Chondrocyte (in vitro differentiated cells): ENCODE data around the gene LMX1B. TPM values are rescaled to one million over a fixed set of nuclear protein-coding genes. Genes with fewer than 3 reads are reported as not detected.

Experiments
- DNase-seq: peaks from one replicate; pipeline ENCODE4 v3.0.0; 2021; ENCODE audit warnings: mixed read lengths, low spot score
- H3K27ac Mint-ChIP-seq: one replicate; pipeline ENCODE4 v1.8.0; 2021; ENCODE audit warnings: mild to moderate bottlenecking, moderate library complexity, mixed read lengths; ENCODE audit not compliant: unreplicated experiment
- H3K27me3 Mint-ChIP-seq: 2 replicates; pipeline ENCODE4 v1.8.0; 2021; ENCODE audit warnings: low read depth, mixed read lengths
- H3K36me3 Mint-ChIP-seq: 2 replicates; pipeline ENCODE4 v1.8.0; 2021; ENCODE audit warnings: low read depth, mixed read lengths
- H3K4me1 Mint-ChIP-seq: 2 replicates; pipeline ENCODE4 v1.8.0; 2021; ENCODE audit warnings: low read depth, mild to moderate bottlenecking, mixed read lengths
- H3K4me3 Mint-ChIP-seq: one replicate; pipeline ENCODE4 v1.8.0; 2021; ENCODE audit warnings: mild to moderate bottlenecking, moderate library complexity, mixed read lengths; ENCODE audit not compliant: unreplicated experiment
- H3K9me3 Mint-ChIP-seq: 2 replicates; pipeline ENCODE4 v1.8.0; 2021; ENCODE audit warnings: low read depth, mixed read lengths
- CTCF ChIP-seq: fragments of 200-600 bp; sonication (generic); IDR thresholded peaks from 2 replicates; pipeline ENCODE4 v1.5.0; 2021; ENCODE audit warnings: antibody characterized with exemption, mild to moderate bottlenecking, moderate library complexity
- total RNA-seq: library from RNA; stranded (reverse); gene quantifications from 3 replicates; pipeline ENCODE4 v1.2.1, GENCODE V29; 2021

LMX1B gene
- total RNA-seq, 1 donor from 2014 or later = not detected

GRCh38 chr9:126676102-126676684 is 62.5 kb downstream of the LMX1B start:
- no peak for DNase-seq
- Mint-ChIP-seq H3K36me3 (no peaks in the 10 kb centered on the region), H3K27me3 (peaks cover 45% of the 10 kb centered on the region), H3K9me3 (no peaks in the 10 kb centered on the region), H3K4me1 (no peaks in the 10 kb centered on the region), H3K4me3 (no peak overlapping the region), H3K27ac (no peak overlapping the region)
- no peak for TF ChIP-seq CTCF

GRCh38 chr9:126676685-126677143 is 63.0 kb downstream of the LMX1B start:
- Mint-ChIP-seq H3K27me3 (peaks cover 48% of the 10 kb centered on the region), H3K27ac (no peak overlapping the region), H3K36me3 (no peaks in the 10 kb centered on the region), H3K4me1 (no peaks in the 10 kb centered on the region), H3K4me3 (no peak overlapping the region), H3K9me3 (no peaks in the 10 kb centered on the region)
- DNase-seq = no peak
- no peak for TF ChIP-seq CTCF

GRCh38 chr9:126677188-126678084 is 63.7 kb downstream of the LMX1B start:
- Mint-ChIP-seq H3K9me3 (no peaks in the 10 kb centered on the region), H3K36me3 (peaks cover 1% of the 10 kb centered on the region), H3K4me3 (no peak overlapping the region), H3K4me1 (no peaks in the 10 kb centered on the region), H3K27ac (no peak overlapping the region), H3K27me3 (peaks cover 51% of the 10 kb centered on the region)
- no peak for DNase-seq
- TF ChIP-seq CTCF = no peak

- no peak overlapping the region for H3K27ac Mint-ChIP-seq
- no peak for DNase-seq
- no peak for TF ChIP-seq CTCF
- peaks cover 56% of the 10 kb centered on the region for H3K27me3 Mint-ChIP-seq
- H3K4me3 Mint-ChIP-seq = no peak overlapping the region
- H3K9me3 Mint-ChIP-seq = no peaks in the 10 kb centered on the region
- peaks cover 4% of the 10 kb centered on the region for H3K4me1 Mint-ChIP-seq
- peaks cover 1% of the 10 kb centered on the region for H3K36me3 Mint-ChIP-seq
Measured at GRCh38 chr9:126678989-126679388, 65.3 kb downstream of the LMX1B start.

- H3K27me3 Mint-ChIP-seq = peaks cover 62% of the 10 kb centered on the region
- H3K9me3 Mint-ChIP-seq = no peaks in the 10 kb centered on the region
- DNase-seq = no peak
- peaks cover 1% of the 10 kb centered on the region for H3K36me3 Mint-ChIP-seq
- no peak overlapping the region for H3K4me3 Mint-ChIP-seq
- no peak for TF ChIP-seq CTCF
- peaks cover 4% of the 10 kb centered on the region for H3K4me1 Mint-ChIP-seq
- H3K27ac Mint-ChIP-seq = no peak overlapping the region
Measured at GRCh38 chr9:126681336-126681735, 67.6 kb downstream of the LMX1B start.
